Astrocyte (in vitro differentiated cells and primary cell): ENCODE measurements around the gene ABHD15.

Experiments used
- EZH2 ChIP-seq: IDR thresholded peaks from 2 replicates; pipeline ENCODE4 v1.6.1; 2012; ENCODE audit warnings: mild to moderate bottlenecking, low read length, inconsistent platforms; ENCODE audit not compliant: insufficient read depth
- TF ChIP-seq, protein P1 (sequence below): IDR thresholded peaks from 2 replicates; pipeline ENCODE4 v1.5.1; 2011; ENCODE audit warnings: low read depth, mild to moderate bottlenecking, inconsistent platforms, low read length, moderate library complexity; ENCODE audit not compliant: insufficient read depth

DNA sequence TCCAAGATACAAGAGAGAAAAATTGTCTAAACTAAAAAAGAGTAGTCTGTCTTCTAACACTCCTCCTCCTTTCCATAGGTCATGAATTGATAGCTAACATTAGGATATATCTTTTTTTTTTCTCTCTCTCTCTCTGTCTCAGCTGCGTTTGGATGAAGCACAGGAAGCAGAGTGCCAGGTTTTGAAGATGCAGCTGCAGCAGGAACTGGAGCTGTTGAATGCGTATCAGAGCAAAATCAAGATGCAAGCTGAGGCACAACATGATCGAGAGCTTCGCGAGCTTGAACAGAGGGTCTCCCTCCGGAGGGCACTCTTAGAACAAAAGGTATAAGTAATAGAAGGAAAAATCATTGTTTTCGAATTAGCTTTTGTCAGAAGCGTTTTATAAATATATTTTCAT, 32.9 kb downstream of the ABHD15 start:
- TF ChIP-seq, protein P1, sequence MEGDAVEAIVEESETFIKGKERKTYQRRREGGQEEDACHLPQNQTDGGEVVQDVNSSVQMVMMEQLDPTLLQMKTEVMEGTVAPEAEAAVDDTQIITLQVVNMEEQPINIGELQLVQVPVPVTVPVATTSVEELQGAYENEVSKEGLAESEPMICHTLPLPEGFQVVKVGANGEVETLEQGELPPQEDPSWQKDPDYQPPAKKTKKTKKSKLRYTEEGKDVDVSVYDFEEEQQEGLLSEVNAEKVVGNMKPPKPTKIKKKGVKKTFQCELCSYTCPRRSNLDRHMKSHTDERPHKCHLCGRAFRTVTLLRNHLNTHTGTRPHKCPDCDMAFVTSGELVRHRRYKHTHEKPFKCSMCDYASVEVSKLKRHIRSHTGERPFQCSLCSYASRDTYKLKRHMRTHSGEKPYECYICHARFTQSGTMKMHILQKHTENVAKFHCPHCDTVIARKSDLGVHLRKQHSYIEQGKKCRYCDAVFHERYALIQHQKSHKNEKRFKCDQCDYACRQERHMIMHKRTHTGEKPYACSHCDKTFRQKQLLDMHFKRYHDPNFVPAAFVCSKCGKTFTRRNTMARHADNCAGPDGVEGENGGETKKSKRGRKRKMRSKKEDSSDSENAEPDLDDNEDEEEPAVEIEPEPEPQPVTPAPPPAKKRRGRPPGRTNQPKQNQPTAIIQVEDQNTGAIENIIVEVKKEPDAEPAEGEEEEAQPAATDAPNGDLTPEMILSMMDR: no peak
- no peak for TF ChIP-seq EZH2
